Natural killer cell (primary cell): ENCODE data around the gene FAM43A. TPM values are rescaled to one million over a fixed set of nuclear protein-coding genes. Genes with fewer than 3 reads are reported as not detected.

Experiments used
- ATAC-seq, 3 donors: fragments of 150-1000 bp in 2 of 3; fragments of 200-7000 bp in 1 of 3; cut with Tn5 transposase; 1 replicate in 1 of 3; 2 replicates in 2 of 3; pipeline ENCODE4 v1.10.0; 2021; ENCODE audit warnings: mild to moderate bottlenecking in 2 of 3, moderate library complexity in 2 of 3
- DNase-seq, 2 donors: peaks; one replicate each; pipeline versions ENCODE4 v3.0.0 to v3.0.0-alpha.2; 2013 to 2021; ENCODE audit warnings: mixed read lengths in 1 of 2
- H3K27ac ChIP-seq: one replicate; pipeline ENCODE4 v1.5.1; 2013; ENCODE audit warnings: mild to moderate bottlenecking, low read length
- H3K27me3 ChIP-seq: one replicate; pipeline ENCODE4 v1.6.1; 2013; ENCODE audit warnings: low read length; ENCODE audit not compliant: control insufficient read depth, insufficient read depth
- H3K36me3 ChIP-seq: one replicate; pipeline ENCODE4 v1.6.1; 2013; ENCODE audit warnings: low read length; ENCODE audit not compliant: control insufficient read depth, insufficient read depth
- H3K4me1 ChIP-seq: one replicate; pipeline ENCODE4 v1.6.1; 2013; ENCODE audit warnings: low read length; ENCODE audit not compliant: control insufficient read depth, insufficient read depth
- H3K4me3 ChIP-seq: one replicate; pipeline ENCODE4 v1.5.1; 2013; ENCODE audit warnings: low read length
- H3K9me3 ChIP-seq: one replicate; pipeline ENCODE4 v1.6.1; 2013; ENCODE audit warnings: low read length; ENCODE audit not compliant: control insufficient read depth, insufficient read depth
- H3K27ac Mint-ChIP-seq, 2 donors: one replicate each; pipeline ENCODE4 v1.8.0; 2022; ENCODE audit warnings: mild to moderate bottlenecking in 2 of 2, mixed read lengths in 2 of 2, moderate library complexity in 1 of 2
- H3K27me3 Mint-ChIP-seq, 2 donors: one replicate each; pipeline ENCODE4 v1.8.0; 2022; ENCODE audit warnings: low read depth in 2 of 2, mixed read lengths in 2 of 2
- H3K36me3 Mint-ChIP-seq: one replicate; pipeline ENCODE4 v1.8.0; 2022; ENCODE audit warnings: mixed read lengths
- H3K4me1 Mint-ChIP-seq, 2 donors: one replicate each; pipeline ENCODE4 v1.8.0; 2022; ENCODE audit warnings: mixed read lengths in 2 of 2
- H3K4me3 Mint-ChIP-seq: one replicate; pipeline ENCODE4 v1.8.0; 2022; ENCODE audit warnings: mild to moderate bottlenecking, moderate library complexity, mixed read lengths
- H3K9me3 Mint-ChIP-seq, 2 donors: one replicate each; pipeline ENCODE4 v1.8.0; 2022; ENCODE audit warnings: mixed read lengths in 2 of 2
- WGBS: methylation state at CpG from one replicate; pipeline ENCODE4 v1.1.7; 2013; ENCODE audit warnings: missing lambda C conversion rate; ENCODE audit not compliant: insufficient coverage; 5-methylcytosine and 5-hydroxymethylcytosine counted together
- intact Hi-C: fragments of 100-400 bp; cut with micrococcal nuclease; formaldehyde crosslinking; loops from one replicate; pipeline ENCODE4 v1.14.2; 2022
- total RNA-seq, 4 donors: library from RNA; stranded (reverse); fragments of 120-200 nt in 1 of 4; gene quantifications; one replicate each; pipeline versions ENCODE4 v1.2.3 to v1.2.4, GENCODE V29; 2013 to 2022
- TF ChIP-seq, protein P1 (sequence below): fragments of 200-600 bp; IDR thresholded peaks from one replicate; pipeline ENCODE4 v1.8.0; 2022; ENCODE audit warnings: antibody characterized with exemption

The FAM43A gene
- total RNA-seq, 3 donors from 2014 or later (not counting 1 experiment from before 2014, with no cell fraction given) = 13.2 to 35.2 (median 21.6) TPM

DNA sequence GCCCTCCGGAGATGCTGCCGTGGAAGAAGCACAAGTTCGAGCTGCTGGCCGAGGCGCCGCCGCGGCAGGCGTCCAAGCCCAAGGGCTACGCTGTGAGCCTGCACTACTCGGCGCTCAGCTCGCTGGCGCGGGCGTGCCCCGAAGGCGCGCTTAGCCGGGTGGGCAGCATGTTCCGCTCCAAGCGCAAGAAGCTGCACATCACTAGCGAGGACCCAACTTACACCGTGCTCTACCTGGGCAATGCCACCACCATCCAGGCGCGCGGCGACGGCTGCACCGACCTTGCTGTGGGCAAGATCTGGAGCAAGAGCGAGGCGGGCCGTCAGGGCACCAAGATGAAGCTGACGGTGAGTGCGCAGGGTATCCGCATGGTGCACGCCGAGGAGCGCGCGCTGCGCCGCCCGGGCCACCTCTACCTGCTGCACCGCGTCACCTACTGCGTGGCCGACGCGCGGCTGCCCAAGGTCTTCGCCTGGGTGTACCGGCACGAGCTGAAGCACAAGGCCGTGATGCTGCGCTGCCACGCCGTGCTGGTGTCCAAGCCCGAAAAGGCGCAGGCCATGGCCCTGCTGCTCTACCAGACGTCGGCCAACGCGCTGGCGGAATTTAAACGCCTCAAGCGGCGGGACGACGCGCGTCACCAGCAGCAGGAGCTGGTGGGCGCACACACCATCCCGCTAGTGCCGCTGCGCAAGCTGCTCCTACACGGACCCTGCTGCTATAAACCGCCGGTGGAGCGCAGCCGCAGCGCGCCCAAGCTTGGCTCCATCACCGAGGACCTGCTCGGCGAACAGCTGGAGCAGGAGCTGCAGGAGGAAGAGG is 1.3 kb downstream of the FAM43A start:
- Histone ChIP-seq H3K27ac (peak overlapping the region; percentile 69), H3K27me3 (no peaks in the 10 kb centered on the region), H3K9me3 (no peaks in the 10 kb centered on the region), H3K36me3 (no peaks in the 10 kb centered on the region), H3K4me1 (peaks cover 64% of the 10 kb centered on the region), H3K4me3 (peak overlapping the region; percentile 86)
- Mint-ChIP-seq H3K4me1 (peaks cover 70% of the 10 kb centered on the region in 2 donors), H3K27ac (peak overlapping the region; percentile 89 to 98), H3K36me3 (no peaks in the 10 kb centered on the region), H3K9me3 (no peaks in the 10 kb centered on the region), H3K27me3 (no peaks in the 10 kb centered on the region), H3K4me3 (peak overlapping the region; percentile 98)
- ATAC-seq (peak in 1 of 3 donors; percentile 1), DNase-seq (peak; percentile 37 to 66)
- 7% methylated on average over 86 of the region's 86 CpGs for WGBS
- intact Hi-C loops = loop anchor here (2.0 to 5.0 kb wide), 3 partner anchors 14 to 855 kb away; partner anchors contain the start of genes ACAP2, LSG1 and PPP1R2
- TF ChIP-seq, protein P1, sequence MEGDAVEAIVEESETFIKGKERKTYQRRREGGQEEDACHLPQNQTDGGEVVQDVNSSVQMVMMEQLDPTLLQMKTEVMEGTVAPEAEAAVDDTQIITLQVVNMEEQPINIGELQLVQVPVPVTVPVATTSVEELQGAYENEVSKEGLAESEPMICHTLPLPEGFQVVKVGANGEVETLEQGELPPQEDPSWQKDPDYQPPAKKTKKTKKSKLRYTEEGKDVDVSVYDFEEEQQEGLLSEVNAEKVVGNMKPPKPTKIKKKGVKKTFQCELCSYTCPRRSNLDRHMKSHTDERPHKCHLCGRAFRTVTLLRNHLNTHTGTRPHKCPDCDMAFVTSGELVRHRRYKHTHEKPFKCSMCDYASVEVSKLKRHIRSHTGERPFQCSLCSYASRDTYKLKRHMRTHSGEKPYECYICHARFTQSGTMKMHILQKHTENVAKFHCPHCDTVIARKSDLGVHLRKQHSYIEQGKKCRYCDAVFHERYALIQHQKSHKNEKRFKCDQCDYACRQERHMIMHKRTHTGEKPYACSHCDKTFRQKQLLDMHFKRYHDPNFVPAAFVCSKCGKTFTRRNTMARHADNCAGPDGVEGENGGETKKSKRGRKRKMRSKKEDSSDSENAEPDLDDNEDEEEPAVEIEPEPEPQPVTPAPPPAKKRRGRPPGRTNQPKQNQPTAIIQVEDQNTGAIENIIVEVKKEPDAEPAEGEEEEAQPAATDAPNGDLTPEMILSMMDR = no peak

- Mint-ChIP-seq H3K9me3 (no peaks in the 10 kb centered on the region), H3K27ac (peak overlapping the region; percentile 89 to 98), H3K4me1 (peaks cover 67 to 69% of the 10 kb centered on the region in 2 donors), H3K27me3 (no peaks in the 10 kb centered on the region), H3K4me3 (peak overlapping the region; percentile 98), H3K36me3 (no peaks in the 10 kb centered on the region)
- WGBS = 1% methylated on average over 57 of the region's 57 CpGs
- peaks cover 63% of the 10 kb centered on the region for H3K4me1 ChIP-seq
- H3K9me3 ChIP-seq = no peaks in the 10 kb centered on the region
- no peaks in the 10 kb centered on the region for H3K27me3 ChIP-seq
- peak; percentile 75 to 92 for DNase-seq
- no peaks in the 10 kb centered on the region for H3K36me3 ChIP-seq
- ATAC-seq = peak; percentile 57 to 73 (median 71)
- intact Hi-C loops = loop anchor here (1.0 to 5.0 kb wide), 5 partner anchors 15 to 855 kb away; partner anchors contain the start of genes ACAP2, LSG1 and PPP1R2
- H3K4me3 ChIP-seq = peak overlapping the region; percentile 86
- TF ChIP-seq, protein P1 = peak; percentile 52
- H3K27ac ChIP-seq = peak overlapping the region; percentile 99
Measured at GRCh38 chr3:194687638-194688199, 2.0 kb downstream of the FAM43A start.

DNA sequence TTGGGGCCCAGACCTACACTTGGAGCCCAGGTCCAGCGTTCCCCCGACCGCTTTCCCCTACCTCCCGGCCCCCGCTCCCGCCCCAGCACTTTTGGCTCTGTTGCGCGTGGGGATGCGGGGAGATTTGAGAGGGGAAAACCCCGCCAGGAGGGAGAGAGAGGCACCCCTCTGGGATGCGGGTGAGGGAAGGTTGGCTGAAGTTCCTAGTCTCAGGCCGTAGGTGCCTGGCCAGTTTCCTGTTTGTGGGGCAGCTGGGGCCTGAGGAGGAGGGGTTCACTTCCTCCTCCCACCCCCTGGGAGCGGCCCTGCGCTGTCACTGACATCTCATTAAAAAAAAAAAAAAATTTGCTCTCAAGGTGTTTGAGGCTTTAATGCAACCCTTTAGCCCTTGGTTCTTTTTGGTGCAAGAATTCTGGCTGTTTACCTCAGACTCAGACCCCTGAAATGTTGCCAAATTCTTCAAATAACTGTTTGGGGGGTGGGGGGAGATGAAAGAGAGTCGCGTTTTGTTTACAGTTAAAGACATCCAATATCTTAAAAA is 2.6 kb downstream of the FAM43A start:
- H3K9me3 ChIP-seq = no peaks in the 10 kb centered on the region
- TF ChIP-seq, protein P1 = no peak
- H3K27ac ChIP-seq = peak overlapping the region; percentile 99
- H3K27me3 ChIP-seq = no peaks in the 10 kb centered on the region
- ATAC-seq = peak; percentile 56 to 68 (median 62)
- Mint-ChIP-seq H3K9me3 (no peaks in the 10 kb centered on the region), H3K4me1 (peaks cover 67 to 69% of the 10 kb centered on the region in 2 donors), H3K4me3 (peak overlapping the region; percentile 93), H3K36me3 (no peaks in the 10 kb centered on the region), H3K27ac (peak overlapping the region; percentile 89 to 98), H3K27me3 (no peaks in the 10 kb centered on the region)
- H3K4me1 ChIP-seq = peaks cover 63% of the 10 kb centered on the region
- peak; percentile 65 to 67 for DNase-seq
- peak overlapping the region; percentile 86 for H3K4me3 ChIP-seq
- H3K36me3 ChIP-seq = no peaks in the 10 kb centered on the region
- 2% methylated on average over 7 of the region's 16 CpGs for WGBS
- intact Hi-C loops = loop anchor here (1.0 to 5.0 kb wide), 4 partner anchors 27 to 854 kb away; partner anchors contain the start of genes ACAP2 and PPP1R2
